Left renal cortex interstitium (tissue), 4 donors: ENCODE results near the gene SNX11. TPM values are rescaled to one million over a fixed set of nuclear protein-coding genes. Genes with fewer than 3 reads are reported as not detected.
A peak's percentile ranks its signal among the peaks of the same experiment; 100 is the strongest.

Experiments
- DNase-seq, 4 donors: peaks; one replicate each; pipeline ENCODE4 v3.0.0-alpha.2; 2013; ENCODE audit warnings: low read depth in 4 of 4, low spot score in 2 of 4, missing footprints in 1 of 4
- polyA plus RNA-seq, 4 donors: library from polyadenylated mRNA; unstranded; fragments of 120-200 nt; gene quantifications; one replicate each; pipeline ENCODE4 v1.2.1, GENCODE V29; 2013; ENCODE audit not compliant: insufficient read length in 4 of 4

The SNX11 gene
- polyA plus RNA-seq, 4 donors, result 16.4 to 21.2 (median 18.0) TPM

DNA sequence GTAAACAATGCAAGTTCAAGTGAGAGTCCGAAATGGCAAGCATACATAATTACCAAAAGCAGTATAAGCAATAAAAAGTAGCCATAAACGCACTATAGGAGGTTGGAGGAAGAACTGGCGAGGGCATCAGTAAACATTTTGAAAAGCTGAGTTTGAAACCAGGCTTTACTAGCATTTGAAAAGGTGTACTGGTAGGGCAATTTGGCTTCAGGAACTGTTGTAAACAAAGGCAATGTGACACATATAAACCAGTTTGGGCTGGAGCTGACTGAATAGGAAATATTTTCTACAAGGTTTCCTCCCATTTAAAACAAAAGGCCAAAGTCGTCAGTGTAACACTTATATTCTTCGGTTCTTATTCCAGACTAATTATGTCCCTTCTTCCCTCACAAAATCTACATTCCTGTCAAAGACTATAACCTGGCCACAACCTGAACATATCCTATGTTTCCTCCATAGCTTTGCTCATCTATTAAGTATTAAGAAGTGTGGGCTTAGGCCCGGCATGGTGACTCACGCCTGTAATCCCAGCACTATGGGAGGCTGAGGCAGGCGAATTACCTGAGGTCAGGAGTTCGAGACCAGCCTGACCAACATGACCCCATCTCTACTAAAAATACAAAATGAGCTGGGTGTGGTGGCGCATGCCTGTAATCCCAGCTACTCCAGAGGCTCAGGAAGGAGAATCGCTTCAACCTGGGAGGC is 14.1 kb upstream of the SNX11 start:
- DNase-seq, result no peak

GRCh38 chr17:48095611-48096010 is 12.0 kb upstream of the SNX11 start:
- DNase-seq, result no peak

DNA sequence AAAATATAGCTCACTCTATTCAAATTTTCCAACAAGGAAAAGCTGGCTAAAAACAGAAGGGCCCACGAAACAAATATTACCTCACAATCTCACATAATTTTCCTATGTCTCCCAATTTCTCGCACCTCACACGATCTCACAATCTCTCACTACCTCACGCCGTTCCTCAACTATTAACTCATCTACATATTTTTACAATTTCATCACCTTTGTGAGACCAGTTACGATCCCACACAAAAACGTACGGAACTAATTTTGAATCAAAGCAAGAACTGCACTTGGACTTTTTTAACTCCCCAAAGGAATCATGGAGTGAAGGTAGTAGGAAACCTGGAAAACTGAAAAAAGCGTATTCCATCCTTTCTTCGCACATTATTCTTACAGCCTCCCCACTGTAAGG is 7.4 kb upstream of the SNX11 start:
- no peak for DNase-seq

GRCh38 chr17:48100591-48101011 is 7.0 kb upstream of the SNX11 start:
- DNase-seq, result peak in 1 of 4 donors; percentile 62

- peak; percentile 75 to 94 (median 91) for DNase-seq
Observed at GRCh38 chr17:48101012-48101720, 6.4 kb upstream of the SNX11 start, which contains the start of gene CBX1. Gene CBX1, minus strand, starts transcription at chr17:48101478. Its CDS starts 24,474 bp downstream, at chr17:48077004.

- no peak for DNase-seq
Observed at GRCh38 chr17:48102043-48102750, 5.4 kb upstream of the SNX11 start.

DNA sequence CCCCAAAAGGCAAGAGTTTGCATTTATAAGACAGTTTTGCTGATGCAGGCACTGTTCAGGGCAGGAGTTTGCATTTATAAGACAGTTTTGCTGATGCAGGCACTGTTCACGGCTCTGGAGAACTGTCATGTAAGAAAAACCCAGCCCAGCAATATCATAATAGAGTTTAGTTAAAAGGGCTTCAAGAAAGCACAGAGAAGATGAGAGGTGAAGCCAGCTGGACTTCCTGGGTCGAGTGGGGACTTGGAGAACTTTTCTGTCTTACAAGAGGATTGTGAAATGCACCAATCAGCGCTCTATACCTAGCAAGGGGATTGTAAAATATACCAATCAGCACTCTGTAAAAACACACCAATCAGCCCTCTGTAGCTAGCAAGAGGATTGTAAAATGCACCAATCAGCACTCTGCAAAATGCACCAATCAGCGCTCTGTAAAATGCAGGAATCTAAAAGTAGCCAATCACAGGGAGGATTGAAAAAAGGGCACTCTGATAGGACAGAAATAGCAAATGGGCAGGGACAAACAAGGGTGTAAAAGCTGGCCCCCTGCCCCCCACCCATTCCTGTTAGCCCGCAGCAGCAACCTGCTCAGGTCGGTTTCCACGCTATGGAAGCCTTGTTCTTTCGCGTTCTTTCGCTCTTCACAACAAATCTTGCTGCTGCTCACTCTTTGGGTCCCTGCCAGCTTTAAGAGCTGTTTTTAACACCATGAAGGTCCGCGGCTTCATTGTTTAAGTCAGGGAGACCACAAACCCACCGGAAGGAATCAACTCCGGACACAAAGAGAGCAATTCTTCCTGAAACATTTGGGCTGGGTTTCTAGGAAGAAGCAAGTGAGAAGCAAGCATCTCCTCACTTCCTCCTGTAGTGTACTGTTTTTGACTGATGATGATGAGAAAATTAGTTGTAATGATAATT is 4.5 kb upstream of the SNX11 start:
- DNase-seq, result no peak

GRCh38 chr17:48104440-48104839 is 3.1 kb upstream of the SNX11 start:
- no peak for DNase-seq

- no peak for DNase-seq
Observed at GRCh38 chr17:48106802-48107136, 797 bp upstream of the SNX11 start.

GRCh38 chr17:48110761-48111160 is 3.2 kb downstream of the SNX11 start:
- DNase-seq, result no peak

- no peak for DNase-seq
Observed at GRCh38 chr17:48111937-48112241, 4.3 kb downstream of the SNX11 start.

DNA sequence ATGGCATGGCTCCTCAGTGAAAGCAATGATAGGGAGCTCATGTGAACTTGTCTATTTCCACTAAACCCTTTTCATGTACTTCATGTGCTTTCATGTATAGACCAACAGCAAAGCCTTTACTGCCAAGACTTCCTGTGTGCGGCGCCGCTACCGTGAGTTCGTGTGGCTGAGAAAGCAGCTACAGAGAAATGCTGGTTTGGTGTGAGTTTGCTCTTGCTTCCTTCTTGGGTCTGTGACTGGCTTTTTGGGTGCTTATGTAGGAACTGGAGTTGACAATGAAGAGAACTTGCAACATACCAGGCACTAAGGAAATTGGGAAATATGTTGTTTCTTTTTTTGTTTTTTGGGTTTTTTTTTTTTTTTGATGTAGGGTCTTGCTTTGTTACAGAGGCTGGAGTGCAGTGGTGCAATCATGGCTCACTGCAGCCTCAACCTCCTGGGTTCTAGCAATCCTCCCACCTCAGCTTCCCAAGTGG is 5.7 kb downstream of the SNX11 start:
- DNase-seq, result no peak

GRCh38 chr17:48121923-48122664 is 14.5 kb downstream of the SNX11 start:
- no peak for DNase-seq

GRCh38 chr17:48122665-48123045 is 15.1 kb downstream of the SNX11 start:
- DNase-seq, result no peak

DNA sequence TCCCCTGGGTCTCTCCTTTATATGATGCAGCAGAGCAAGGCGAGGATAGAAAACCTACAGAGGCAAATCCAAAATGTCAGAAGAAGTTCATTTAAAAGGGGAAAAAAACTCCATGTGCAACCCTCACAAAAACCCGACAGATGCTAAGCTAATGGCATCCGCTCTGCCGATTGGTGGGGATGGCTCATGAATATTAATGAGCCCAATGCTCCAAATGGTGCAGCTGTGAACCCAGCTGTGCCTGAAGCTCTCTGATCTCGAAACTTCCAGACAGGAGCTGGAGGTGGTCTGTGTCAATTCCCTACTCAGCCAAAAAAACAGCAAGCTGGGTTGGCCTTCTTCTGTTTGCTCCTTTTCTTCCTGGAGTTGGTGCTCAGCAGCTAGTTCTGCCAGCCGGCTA is 15.5 kb downstream of the SNX11 start:
- no peak for DNase-seq

- no peak for DNase-seq
Observed at GRCh38 chr17:48123776-48124388, 16.3 kb downstream of the SNX11 start.

DNA sequence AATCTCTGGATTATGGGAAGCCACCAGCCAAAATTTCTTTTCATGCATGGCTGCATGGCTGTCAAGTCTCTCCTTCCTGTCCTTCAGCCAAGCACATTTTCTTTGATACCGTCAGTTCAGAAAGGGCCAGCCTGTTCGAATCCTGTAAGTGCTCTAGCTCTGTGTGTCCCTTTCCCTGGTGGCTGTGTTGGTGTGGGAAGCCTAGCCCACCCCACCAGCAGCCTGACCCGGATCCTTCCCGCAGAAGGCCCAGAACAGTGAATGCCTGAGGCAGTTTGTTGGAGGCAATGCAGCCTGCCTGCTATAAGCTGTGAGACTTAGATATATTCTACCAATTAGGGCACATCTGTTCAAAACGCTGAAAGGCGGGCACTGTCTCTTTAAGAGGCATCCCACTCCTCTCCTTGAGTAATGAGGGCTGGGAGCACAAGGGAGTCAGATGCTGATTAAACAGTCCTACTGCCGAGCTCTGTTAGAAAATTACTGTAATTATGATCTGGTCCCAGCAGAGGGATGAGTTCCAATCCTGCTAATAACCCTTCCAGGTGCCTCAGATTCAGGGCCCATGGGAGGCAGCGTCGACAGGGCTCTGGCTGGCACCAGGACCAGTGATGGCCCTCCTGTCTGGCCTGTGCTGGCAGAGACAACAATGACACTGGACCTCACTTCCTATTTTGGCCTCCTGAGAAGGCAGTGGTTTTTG is 18.4 kb downstream of the SNX11 start:
- DNase-seq, result no peak

GRCh38 chr17:48126532-48126850 is 18.9 kb downstream of the SNX11 start:
- no peak for DNase-seq
